Dedifferentiated amniotic fluid mesenchymal stem cell (primary cell): ENCODE data around the gene ALDH18A1.
"Not testable (repeated sequence)": the region's sequence is repeated elsewhere in the genome, so short reads cannot be mapped to it uniquely, and the experiment has no call there.

Experiments used
- DNase-seq: peaks from one replicate; pipeline ENCODE4 v3.0.0-alpha.2; 2016; ENCODE audit errors: extremely low spot score

ALDH18A1 gene

DNA sequence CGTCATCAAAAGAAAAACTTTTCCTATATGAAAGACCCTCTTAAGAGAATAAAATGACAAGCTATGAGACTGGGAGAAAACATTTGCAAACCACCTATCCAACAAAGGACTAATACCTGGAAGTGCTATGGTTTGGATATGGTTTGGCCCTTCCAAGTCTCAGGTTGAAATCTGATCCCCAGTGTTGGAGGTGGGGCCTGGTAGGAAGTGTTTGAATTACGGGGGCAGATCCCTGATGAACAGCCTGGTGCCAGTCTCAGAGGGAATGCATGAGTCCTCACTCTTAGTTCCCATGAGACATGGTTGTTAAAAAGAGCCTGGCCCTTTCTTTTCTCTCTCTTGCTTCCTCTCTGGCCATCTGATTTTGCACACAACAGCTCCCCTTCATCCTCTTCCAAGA lies 6.3 kb downstream of the ALDH18A1 start:
- DNase-seq: no peak

DNA sequence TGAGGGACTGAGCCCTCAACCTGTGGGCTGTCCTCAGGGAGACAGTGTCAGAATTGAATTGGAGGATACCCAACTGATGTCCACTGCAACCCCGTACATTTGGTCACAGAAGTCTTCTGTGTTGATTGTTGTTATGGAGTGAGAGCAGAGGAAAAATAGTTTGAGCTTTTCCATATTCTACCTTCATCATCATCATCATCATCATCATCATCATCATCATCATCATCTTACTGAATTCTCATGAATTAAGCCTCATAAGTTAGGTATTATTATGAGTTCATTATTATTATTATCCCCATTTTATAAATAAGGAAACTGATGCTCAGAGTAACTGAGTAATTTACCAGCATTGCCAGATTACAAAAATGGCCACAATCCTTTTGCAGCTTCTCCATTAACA lies 8.4 kb downstream of the ALDH18A1 start:
- no peak for DNase-seq

DNA sequence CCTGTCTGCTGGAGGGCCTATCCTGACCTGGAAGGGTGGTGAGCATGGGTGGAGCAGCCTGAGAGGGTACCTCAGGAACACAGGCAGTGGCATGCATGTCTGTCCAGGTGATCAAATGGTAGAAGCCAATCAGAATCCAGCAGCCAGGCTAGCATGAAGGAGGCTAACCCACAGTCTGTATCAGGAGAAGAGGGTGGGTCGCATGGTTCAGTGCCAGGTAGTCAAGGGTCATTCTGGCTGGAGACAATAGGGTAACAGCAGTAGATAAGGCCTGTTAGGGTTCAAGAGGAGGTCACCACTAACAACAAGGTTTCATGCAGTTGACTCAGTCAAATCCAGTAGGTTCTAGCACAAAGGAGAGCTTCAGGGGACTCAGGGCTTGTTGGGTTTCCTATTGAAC lies 10.4 kb downstream of the ALDH18A1 start:
- DNase-seq: no peak

DNA sequence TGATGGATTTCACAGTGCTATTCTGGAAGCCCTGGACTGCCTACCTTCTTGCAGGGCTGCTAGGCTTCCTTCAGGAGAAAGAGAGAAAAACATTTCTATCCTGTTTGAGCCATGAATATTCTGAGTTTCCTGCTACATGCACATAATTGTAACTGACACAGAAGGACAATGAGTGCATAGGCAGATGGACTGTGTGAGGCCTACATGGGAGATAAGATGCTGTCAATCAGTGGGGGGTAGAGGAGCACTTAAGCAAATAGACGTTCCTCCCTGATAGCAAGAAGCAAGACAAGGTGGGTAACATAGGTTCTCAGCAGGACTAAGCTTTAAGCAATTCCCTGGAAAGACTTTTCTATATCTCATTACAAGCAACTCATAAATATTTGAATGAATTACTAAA lies 11.6 kb downstream of the ALDH18A1 start:
- DNase-seq: no peak

DNA sequence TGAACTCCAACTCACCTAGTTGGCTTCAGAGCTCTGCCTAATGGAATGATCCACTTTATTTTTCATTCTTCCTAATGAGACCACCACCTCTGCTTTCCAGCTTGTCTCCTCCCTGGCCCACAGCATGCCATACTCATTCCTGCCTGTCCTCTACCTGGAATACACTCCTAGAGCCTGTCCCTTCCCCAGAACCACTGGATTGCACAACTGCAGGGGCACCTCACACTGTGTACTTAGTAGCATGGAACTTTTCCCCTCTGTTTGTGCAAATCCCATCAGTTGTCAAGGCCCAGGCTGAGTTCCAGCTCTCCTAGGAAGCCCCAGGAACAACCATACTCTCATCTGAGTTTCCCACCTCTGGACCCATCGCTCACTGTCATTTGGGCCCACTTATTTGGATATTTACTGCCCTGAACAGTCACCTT lies 15.6 kb downstream of the ALDH18A1 start:
- no peak for DNase-seq

DNA sequence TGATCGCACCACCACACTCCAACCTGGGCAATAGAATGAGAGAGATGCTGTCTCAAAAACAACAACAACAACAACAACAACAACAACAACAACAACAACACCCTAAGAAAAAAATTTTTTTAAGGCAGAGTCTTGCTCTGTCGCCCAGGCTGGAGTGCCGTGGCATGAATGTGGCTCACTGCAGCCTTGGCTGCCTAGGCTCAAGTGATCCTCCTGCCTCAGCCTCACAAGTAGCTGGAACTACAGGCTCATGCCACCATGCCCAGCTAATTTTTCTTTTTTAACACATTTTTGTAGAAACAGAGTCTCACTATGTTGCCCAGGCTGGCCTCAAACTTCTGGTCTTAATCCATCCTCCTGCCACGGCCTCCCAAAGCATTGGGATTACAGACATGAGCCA lies 18.6 kb downstream of the ALDH18A1 start:
- DNase-seq: no peak

DNA sequence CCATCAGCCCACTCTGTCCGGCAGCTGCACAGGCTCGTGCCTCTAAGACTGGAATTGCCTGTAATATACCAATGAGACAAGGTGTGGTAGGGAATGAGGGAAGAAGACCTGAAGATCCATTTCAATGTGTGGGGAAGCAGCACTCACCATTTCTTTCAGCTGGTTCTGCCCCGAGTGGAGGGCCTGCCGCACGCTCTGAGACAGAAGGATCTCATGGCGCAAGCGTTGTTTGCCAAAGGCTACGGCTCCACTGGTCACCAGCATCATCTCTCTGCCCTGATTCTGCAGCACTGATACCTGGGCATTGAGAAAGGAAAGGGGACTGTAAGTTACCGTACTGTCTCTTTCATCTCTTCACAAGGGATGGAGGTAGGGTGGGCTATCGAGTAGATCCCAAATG lies 19.4 kb downstream of the ALDH18A1 start:
- DNase-seq: no peak

DNA sequence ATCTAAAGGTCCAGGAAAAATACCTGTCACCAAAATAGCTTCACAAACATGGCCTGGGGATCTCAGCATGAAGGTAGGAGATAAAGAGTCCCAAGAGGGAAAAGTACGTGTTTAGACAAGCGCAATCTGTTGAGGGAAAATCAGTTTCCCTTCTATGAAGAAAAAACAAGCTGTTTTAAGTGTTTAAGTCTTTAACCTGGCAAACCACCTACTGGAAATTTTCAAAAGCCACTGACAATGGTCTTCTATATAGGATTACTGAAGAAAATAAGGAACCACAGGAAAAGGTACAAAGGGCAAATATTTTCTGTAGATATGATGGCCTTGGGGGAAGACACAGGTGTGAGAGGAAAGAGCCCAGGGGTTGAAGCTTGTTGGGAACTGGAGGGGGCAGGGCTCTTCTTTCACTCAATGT lies 21.2 kb downstream of the ALDH18A1 start:
- DNase-seq: no peak

DNA sequence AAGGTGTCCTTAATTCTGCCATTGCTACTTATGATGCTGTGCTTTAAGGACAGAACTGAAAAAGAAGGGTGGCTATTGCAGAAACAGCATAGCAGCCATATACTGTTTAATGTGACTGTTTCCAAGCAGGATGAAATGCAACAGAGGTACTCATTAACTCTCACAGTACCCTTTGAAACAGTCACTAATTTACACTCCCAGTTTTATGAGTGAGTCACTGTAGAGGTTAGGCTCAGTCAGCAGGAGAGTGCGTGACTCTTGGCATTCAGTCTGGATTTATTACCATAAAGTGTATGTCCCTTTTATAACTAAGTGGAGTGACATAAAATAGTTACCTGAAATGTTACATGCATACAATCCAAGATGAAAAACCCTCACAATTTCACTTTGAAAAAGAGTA lies 27.7 kb downstream of the ALDH18A1 start:
- DNase-seq: no peak

DNA sequence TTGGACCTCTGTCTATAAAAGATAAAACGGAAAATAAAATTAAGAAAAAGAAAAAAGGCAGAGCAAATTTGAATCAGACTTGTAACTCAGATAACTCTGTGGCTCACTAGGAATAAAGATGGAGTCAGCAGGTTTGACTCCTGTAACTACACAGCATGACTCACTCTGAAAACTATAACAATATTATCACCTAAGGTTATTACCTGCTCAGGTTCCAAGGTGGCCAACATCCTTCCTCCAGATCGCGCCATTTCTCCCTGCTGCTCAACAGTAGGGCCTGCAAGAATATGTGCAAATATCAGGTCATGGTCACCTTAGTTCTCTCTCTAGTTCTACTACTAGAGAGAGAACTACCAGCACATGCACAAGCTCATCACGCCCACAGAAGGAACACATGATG lies 30.0 kb downstream of the ALDH18A1 start:
- no peak for DNase-seq

DNA sequence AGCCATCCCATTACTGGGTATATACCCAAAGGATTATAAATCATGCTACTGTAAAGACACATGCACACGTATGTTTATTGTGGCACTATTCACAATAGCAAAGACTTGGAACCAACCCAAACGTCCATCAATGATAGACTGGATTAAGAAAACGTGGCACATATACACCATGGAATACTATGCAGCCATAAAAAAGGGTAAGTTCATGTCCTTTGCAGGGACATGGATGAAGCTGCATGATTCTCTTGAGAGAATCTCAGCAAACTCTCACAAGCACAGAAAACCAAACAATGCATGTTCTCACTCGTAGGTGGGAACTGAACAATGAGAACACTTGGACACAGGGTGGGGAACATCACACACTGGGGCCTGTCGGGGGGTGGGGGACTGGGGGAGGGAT lies 36.1 kb downstream of the ALDH18A1 start:
- DNase-seq: not testable (repeated sequence)

DNA sequence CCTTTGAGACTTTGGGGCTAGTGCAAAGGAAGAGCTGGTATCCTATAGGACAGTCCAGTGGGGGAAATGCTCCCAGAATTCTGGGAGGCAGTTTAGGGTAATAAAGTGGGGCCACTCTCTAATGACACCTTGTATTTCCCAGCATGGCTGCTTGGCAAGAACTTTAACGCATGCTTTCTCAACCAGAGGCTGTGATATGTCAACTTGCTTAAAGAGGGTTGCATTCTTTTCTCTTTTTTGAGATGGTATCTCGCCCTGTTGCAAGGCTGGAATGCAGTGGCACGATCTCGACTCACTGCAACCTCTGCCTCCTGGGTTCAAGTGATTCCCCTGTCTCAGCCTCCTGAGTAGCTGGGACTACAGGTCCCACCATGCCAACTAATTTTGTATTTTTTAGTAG lies 38.4 kb downstream of the ALDH18A1 start:
- no peak for DNase-seq

DNA sequence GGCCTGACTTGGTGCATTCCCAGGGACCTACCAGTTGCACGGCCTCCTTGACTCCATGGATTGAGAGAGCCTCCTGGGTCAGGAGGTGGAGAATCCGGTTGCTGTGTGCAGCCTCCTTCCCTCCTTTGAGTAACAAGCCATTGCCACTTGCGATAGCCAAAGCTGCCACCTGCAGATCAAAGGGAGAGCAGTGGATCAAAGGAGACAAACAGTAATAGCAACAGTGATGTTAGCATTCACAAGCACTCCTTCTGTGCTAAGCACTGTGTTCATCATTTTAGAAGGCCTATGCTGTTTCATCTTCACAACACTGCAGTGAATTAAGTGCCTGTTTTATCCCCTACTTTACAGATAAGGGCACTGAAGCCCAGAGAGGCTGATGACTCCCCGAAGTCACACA lies 40.1 kb downstream of the ALDH18A1 start:
- no peak for DNase-seq

DNA sequence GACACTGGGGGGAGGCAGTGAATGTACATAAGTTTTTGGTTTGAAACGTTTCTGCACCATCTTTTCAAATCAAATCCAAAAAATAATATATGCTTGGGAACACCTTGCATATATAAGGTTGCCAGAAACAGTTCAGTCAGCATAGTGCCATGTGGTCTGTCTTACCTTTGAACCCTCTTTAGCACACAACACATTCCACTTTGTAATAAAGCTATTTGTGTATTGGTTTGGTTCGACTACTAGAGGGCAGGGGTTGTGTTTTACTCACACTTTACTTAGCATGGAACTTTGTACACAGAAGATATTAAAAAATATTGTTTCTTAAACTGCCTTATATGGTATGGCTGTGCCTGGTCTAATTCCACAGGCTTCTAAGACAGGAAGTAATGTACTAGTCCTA lies 43.2 kb downstream of the ALDH18A1 start:
- no peak for DNase-seq

DNA sequence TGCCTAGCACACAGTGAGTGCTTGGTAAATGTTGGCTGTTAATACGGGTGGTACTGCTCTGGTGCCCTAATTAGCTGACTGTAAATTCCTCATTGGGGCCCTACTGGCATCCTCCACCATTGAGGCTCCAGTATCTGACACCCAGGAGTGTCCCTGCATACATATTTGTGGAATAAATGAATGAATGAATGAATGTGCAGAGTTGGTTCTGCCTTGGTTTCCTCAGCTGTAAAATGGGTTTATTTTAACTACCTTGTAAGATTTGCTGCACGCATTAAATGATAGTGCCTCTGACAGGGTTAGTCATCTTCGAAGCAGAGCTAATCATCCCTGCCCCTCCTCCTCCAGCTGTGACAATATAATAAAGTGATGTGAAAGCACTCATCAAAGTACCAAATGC lies 45.8 kb downstream of the ALDH18A1 start:
- no peak for DNase-seq

DNA sequence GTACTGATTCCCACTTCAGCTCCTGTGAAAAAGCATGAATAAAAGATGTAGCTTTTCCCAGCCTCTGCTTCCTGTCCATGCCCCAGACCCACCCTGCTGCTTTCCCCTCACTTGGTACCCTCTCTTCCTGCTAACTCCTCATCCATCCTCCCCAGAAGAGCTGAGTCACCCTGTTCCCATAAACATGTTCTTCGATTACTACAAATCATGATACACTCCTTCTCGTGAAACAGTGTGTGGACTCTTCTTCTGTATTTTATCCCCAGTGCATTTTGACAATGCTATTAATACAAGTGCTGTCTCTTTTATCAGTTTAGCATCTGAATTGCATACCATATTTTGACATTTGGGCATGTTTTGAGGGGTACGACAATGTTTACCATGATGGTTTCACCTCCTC lies 49.6 kb downstream of the ALDH18A1 start:
- no peak for DNase-seq

DNA sequence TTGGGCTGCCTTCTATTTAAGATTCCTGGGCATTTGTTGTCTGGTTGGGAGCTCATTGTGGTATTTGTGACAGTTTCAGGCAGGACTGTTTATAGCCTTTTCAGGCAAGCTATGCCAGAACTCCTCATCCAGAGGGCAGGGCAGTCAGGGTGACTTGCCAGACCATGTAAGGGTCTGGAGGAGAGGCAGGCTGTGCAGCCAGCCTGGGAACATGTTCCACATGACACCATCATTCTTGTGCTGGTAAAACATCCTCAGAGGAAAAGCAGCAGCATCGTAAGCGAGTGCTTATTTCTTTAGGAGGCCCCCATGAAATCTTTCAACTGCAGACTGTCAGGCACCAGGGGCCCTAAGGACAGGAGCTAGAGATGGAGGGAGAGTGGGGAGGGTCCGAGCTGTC lies 51.3 kb downstream of the ALDH18A1 start:
- no peak for DNase-seq

DNA sequence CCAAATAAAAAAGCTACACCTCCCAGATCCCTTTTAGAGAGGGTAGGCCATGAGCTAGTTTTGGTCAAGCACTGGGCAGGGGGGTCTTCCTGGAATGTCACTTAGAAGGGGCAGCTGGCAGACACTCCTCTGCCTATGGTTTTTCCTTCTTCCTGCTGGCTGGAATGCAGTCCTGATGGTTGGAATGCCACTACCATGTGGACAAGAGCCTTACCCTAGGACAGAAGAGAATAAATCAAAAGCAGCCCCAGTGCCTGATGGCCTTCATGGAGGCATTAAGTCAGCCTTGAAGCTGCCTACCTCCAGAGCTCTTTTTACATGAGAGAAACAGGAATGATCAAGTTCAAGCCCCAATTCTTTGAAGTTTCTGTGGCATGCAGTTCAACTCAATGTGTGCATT lies 51.9 kb downstream of the ALDH18A1 start:
- no peak for DNase-seq

DNA sequence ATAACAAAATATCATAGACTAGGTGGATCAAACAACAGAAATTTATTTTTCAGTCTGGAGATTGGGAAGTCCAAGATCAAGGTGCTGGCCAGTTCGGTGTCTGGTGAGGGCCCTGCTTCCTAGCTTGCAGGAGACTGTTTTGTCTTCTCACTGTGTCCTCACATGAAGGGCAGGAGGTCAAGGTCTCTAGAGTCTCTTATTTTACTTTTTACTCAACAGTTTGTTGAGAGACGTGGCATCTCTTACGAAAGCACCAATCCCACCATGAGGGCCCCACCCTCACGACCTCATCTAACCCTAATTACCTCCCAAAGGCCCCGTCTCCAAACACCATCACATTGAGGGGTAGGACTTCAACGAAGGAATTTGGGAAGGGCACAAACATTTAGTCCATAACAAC lies 54.1 kb downstream of the ALDH18A1 start:
- no peak for DNase-seq

DNA sequence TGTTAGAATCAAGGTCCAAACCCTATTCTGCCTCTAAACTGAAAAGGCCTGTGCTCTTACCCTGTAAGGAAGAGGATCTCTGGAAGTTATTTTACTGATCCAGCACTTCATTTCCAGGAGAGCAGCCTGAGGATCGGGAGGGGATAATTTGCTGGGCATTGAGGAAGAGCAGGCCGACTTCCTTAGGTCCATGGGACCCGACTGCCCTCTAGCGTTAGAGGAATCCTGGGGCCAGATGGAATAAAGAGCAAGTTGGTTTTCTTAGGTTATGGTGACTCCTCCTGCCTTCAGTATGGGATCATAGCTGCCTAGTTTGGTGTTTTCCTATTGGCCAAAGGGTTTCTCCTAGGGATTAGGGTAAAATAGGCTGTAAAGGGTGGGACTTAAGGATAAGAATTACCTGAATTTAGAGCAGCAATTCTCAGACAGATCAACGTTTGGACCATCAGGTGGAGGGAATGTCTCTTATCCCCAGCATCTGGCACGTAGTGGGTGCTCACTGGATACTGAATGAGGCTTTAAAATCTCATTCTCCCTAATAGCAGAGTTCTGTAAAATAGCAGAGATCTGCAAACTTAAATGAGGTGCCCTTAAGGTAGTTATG lies 55.3 kb downstream of the ALDH18A1 start:
- peak; percentile 88 for DNase-seq

DNA sequence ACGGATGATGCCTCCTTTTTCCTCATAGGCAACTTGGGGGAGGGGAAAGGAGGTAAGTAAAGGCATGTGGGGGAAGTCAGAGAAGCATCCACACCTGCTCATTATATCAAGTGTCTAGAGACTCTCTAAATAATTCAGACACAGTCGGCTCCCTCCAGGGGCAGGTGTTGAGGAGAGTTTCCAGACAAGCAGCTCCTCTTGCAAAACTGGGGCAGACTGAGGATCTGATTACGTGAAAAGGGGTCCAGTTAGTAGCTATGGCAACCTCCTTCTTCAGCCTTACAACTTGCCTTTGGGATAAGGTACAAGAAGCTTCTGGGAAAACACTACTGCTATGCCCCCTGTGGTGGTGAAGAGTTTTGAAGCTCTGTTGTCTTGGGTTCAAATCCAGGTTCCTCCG lies 56.4 kb downstream of the ALDH18A1 start:
- DNase-seq: no peak

DNA sequence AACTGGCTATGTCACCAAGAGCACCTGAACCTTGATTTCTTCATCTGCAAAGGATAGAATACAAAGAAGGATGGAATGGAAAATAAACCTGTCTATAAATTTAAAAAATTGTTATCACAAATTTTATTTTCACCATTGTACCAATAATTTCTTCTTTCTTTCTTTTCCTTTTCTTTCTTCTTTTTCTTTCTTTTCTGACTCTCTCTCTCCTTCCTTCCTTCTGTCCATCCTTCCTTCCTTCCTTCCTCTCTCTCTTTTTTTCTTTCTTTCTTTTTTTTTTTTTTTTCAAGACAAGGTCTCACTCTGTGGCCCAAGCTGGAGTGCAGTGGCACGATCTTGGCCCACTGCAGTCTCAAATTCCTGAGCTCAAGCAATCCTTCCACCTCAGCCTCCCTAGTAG lies 58.7 kb downstream of the ALDH18A1 start:
- DNase-seq: no peak

DNA sequence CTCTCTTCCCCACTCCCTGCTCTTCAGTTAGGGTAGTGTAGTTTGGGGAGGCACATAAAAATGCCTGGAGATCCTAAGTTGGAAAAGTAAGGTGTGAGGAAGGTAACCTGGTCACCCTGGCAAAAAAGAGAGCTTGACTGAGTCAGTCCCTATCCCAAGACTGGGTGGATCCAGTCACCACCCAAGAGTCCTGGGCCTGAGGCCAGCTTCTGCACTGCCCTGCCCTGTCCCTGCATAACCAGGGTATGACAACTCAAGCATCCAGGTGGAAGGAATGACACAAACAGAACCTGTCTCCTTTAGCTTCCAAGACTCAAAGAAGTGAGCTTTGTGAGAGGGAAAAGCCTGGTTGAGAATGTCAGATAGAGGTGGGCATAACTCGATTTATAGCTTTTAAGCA lies 68.5 kb downstream of the ALDH18A1 start:
- no peak for DNase-seq

DNA sequence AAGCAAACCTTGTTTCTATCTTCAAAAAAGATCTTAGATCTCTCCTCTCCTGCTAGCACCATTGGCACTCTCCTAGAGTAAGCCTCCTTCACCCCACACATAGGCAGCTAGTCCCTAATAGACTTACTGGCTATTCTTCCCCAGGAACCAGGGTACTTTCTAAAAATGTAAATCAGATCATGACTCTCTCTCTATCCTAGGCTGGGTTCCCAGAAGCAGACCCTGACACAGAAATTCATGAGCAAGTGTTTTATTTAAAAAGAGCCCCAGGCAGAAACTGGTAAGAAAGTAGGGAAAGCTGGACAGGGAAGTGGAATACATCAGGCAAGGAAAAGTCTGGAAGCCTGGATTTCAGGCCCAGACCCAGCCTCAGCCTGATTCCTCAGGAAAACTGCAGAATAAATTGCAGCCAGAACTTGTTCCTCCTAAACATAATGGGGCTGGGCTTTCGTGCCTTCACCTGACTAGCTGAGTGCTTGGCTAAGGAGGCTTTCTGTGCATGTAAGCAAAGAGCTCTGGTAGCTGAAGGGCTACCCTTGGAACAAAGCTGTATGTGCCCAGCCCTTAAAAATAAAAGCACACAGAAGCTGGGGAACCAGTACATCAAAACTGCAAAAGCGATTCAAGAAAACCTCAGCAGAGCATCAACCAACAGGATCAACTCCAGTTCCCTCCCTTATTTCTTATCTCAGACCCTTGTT lies 76.5 kb downstream of the ALDH18A1 start:
- DNase-seq: no peak
